AG09319 (cell line): ENCODE measurements around the gene ACACB.
A peak's percentile ranks its signal among the peaks of the same experiment; 100 is the strongest.

Experiments
- DNase-seq: peaks from one replicate; pipeline ENCODE4 v3.0.0-alpha.2; 2010; ENCODE audit warnings: low read depth; ENCODE audit errors: extremely low read depth
- TF ChIP-seq, protein P1 (sequence below): IDR thresholded peaks from 2 replicates; pipeline ENCODE4 v1.5.1; 2011; ENCODE audit warnings: low read depth, mild to moderate bottlenecking, inconsistent platforms, low read length, moderate library complexity

ACACB gene

GRCh38 chr12:109291521-109292341, 175.3 kb downstream of the ACACB start:
- peak; percentile 5 for DNase-seq
- TF ChIP-seq, protein P1, sequence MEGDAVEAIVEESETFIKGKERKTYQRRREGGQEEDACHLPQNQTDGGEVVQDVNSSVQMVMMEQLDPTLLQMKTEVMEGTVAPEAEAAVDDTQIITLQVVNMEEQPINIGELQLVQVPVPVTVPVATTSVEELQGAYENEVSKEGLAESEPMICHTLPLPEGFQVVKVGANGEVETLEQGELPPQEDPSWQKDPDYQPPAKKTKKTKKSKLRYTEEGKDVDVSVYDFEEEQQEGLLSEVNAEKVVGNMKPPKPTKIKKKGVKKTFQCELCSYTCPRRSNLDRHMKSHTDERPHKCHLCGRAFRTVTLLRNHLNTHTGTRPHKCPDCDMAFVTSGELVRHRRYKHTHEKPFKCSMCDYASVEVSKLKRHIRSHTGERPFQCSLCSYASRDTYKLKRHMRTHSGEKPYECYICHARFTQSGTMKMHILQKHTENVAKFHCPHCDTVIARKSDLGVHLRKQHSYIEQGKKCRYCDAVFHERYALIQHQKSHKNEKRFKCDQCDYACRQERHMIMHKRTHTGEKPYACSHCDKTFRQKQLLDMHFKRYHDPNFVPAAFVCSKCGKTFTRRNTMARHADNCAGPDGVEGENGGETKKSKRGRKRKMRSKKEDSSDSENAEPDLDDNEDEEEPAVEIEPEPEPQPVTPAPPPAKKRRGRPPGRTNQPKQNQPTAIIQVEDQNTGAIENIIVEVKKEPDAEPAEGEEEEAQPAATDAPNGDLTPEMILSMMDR, result no peak

DNA sequence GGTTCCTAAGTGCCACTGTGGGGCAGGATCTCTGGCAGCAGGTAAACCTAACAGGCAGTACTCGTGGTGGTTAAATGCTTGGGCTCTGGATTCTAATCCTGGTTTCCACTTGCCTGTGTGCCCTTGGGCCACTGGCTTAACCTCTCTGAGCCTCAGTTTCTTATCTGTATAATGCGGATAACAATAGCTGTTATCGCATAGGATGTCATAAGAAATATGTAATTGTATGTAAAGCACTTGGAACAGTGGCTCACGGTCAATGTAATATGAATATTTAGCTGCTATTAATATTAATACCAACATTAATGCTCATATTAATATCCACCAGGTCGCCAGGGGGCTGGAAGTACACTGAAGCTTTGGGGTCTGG, 175.9 kb downstream of the ACACB start:
- no peak for DNase-seq
- TF ChIP-seq, protein P1, result no peak

GRCh38 chr12:109293106-109293505, 176.7 kb downstream of the ACACB start:
- TF ChIP-seq, protein P1, result no peak
- no peak for DNase-seq

DNA sequence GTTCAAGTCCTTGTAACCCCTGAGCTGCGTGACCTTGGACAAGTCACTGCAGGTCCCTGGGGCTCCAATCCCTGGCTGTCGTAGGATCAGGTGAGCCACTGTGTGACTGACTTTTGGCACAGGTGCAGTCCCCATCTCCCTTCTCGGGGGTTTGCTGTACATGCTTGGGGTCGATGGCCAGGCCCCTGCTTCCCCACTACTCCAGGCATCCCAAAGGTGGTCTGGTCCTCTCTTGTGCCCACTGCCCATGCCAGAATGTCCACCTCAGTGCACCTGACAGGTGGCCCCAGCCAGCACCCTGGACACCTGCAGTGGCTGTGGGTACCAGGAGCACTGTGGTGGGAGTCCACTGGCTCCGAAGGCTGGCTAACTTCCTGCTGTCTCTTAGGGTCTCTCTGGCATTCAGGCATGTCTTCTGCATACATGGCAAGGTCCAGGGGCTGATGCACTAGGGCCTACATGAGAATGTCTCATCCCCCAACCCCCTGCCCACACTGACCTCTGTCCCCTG, 178.0 kb downstream of the ACACB start:
- TF ChIP-seq, protein P1, result no peak
- DNase-seq, result no peak

GRCh38 chr12:109295764-109296425, 179.5 kb downstream of the ACACB start:
- DNase-seq, result no peak
- TF ChIP-seq, protein P1, result no peak

- TF ChIP-seq, protein P1, result no peak
Observed at GRCh38 chr12:109296431-109296830, 180.0 kb downstream of the ACACB start.

GRCh38 chr12:109299849-109300248, 183.5 kb downstream of the ACACB start:
- no peak for DNase-seq
- TF ChIP-seq, protein P1, result no peak

More at GRCh38 chr12:109296431-109296830, 180.0 kb downstream of the ACACB start:
- no peak for DNase-seq
